Endothelial cell of umbilical vein (primary cell): ENCODE measurements around the gene RIF1. TPM values are rescaled to one million over a fixed set of nuclear protein-coding genes. Genes with fewer than 3 reads are reported as not detected.
A peak's percentile ranks its signal among the peaks of the same experiment; 100 is the strongest.

Experiments
- BruUV-seq: library from RNA; stranded (reverse); fragments of 400-500 nt; replicated peaks from 2 replicates; lab custom pipeline; 2021; lab: Mats Ljungman, UMichigan
- CTCF ChIA-PET: fragments of 300-600, 350-600 bp; sonication (Branson Sonifier 250); formaldehyde crosslinking; loops from one replicate; lab custom pipeline; 2021; ENCODE audit warnings: antibody characterized with exemption, inconsistent platforms; lab: Charles Lee
- POLR2A ChIA-PET: fragments of 300-600, 350-600 bp; sonication (Branson Sonifier 250); formaldehyde crosslinking; loops from one replicate; lab custom pipeline; 2021; ENCODE audit warnings: antibody characterized with exemption, inconsistent platforms; lab: Charles Lee
- DNase-seq: peaks from one replicate; pipeline ENCODE4 v3.0.0-alpha.2; 2011; ENCODE audit warnings: low read depth, low spot score
- FAIRE-seq: peaks from 2 replicates; lab custom pipeline; 2011; peaks lifted over from hg19 to GRCh38; lab: Jason Lieb, UNC
- H2AFZ ChIP-seq: 2 replicates; pipeline ENCODE4 v1.6.0; 2012; ENCODE audit warnings: low read depth, low read length, control low read depth, inconsistent platforms
- H3K27ac ChIP-seq: 2 replicates; pipeline ENCODE4 v1.5.1; 2011; ENCODE audit warnings: low read depth, mild to moderate bottlenecking, control low read depth, low read length, moderate library complexity; ENCODE audit not compliant: insufficient read depth
- H3K27me3 ChIP-seq, 2 experiments: 2 replicates each; pipeline versions ENCODE4 v1.6.0 to v1.6.1; 2011; ENCODE audit warnings: low read length in 2 of 2, mixed read lengths in 1 of 2; ENCODE audit not compliant: control insufficient read depth in 2 of 2, insufficient read depth in 2 of 2
- H3K36me3 ChIP-seq, 2 experiments: 2 replicates in 1 of 2; 3 replicates in 1 of 2; pipeline ENCODE4 v1.5.1; 2011; ENCODE audit warnings: low read length in 2 of 2, mild to moderate bottlenecking in 1 of 2, moderate library complexity in 1 of 2; ENCODE audit not compliant: control insufficient read depth in 2 of 2, insufficient read depth in 2 of 2; ENCODE audit errors: extremely low read depth in 1 of 2
- H3K4me1 ChIP-seq: 3 replicates; pipeline ENCODE4 v1.5.1; 2011; ENCODE audit warnings: mild to moderate bottlenecking, low read length; ENCODE audit not compliant: control insufficient read depth, insufficient read depth; ENCODE audit errors: extremely low read depth
- H3K4me2 ChIP-seq: 2 replicates; pipeline ENCODE4 v1.6.1; 2011; ENCODE audit warnings: low read length, control low read depth, mixed read lengths; ENCODE audit not compliant: insufficient read depth
- H3K4me3 ChIP-seq, 3 experiments: fragments of 200-600 bp in 1 of 3; sonication (generic), shearing (Covaris generic) in 1 of 3; replicated peaks in 1 of 3; 2 replicates each; pipeline ENCODE4 v1.5.1; 2011 to 2016; ENCODE audit warnings: control low read depth in 3 of 3, low read length in 3 of 3, mild to moderate bottlenecking in 2 of 3, inconsistent platforms in 1 of 3, low read depth in 1 of 3, moderate library complexity in 1 of 3; ENCODE audit not compliant: insufficient read depth in 1 of 3
- H3K79me2 ChIP-seq: 2 replicates; pipeline ENCODE4 v1.6.0; 2012; ENCODE audit warnings: low read length, inconsistent platforms; ENCODE audit not compliant: control insufficient read depth, insufficient read depth
- H3K9ac ChIP-seq: replicated peaks from 2 replicates; pipeline ENCODE3; 2011; ENCODE audit warnings: low read length, control low read depth; ENCODE audit not compliant: insufficient read depth; ENCODE audit errors: extremely low read depth
- H3K9me1 ChIP-seq: replicated peaks from 3 replicates; pipeline ENCODE4 v1.6.0; 2011; ENCODE audit warnings: mild to moderate bottlenecking, low read length; ENCODE audit not compliant: control insufficient read depth, insufficient read depth; ENCODE audit errors: extremely low read depth
- H3K9me3 ChIP-seq: replicated peaks from 2 replicates; pipeline ENCODE4 v1.5.1; 2012; ENCODE audit warnings: low read length, inconsistent platforms; ENCODE audit not compliant: control insufficient read depth, insufficient read depth
- H4K20me1 ChIP-seq: replicated peaks from 2 replicates; pipeline ENCODE3; 2011; ENCODE audit warnings: mild to moderate bottlenecking, low read length; ENCODE audit not compliant: control insufficient read depth, insufficient read depth; ENCODE audit errors: extremely low read depth
- CTCF ChIP-seq, 2 donors: IDR thresholded peaks; 1 replicate in 1 of 2; 2 replicates in 1 of 2; pipeline ENCODE4 v1.5.1; 2011; ENCODE audit warnings: low read length in 2 of 2, mild to moderate bottlenecking in 2 of 2, moderate library complexity in 2 of 2, control low read depth in 1 of 2, inconsistent platforms in 1 of 2, low read depth in 1 of 2; ENCODE audit not compliant: insufficient read depth in 1 of 2; ENCODE audit errors: extremely low read depth in 1 of 2
- EZH2 ChIP-seq: IDR thresholded peaks from 2 replicates; pipeline ENCODE4 v1.6.1; 2012; ENCODE audit warnings: borderline replicate concordance, low read depth, mild to moderate bottlenecking, moderate library complexity, low read length, inconsistent platforms; ENCODE audit not compliant: severe bottlenecking
- FOS ChIP-seq: IDR thresholded peaks from 2 replicates; pipeline ENCODE4 v1.6.1; 2011; ENCODE audit warnings: mild to moderate bottlenecking, low read length, moderate library complexity, borderline replicate concordance; ENCODE audit not compliant: insufficient read depth
- GATA2 ChIP-seq: IDR thresholded peaks from 2 replicates; pipeline ENCODE4 v1.7.0; 2011; ENCODE audit warnings: low read depth, mild to moderate bottlenecking, moderate library complexity, mixed read lengths, low read length; ENCODE audit not compliant: insufficient read length, insufficient read depth
- JUN ChIP-seq: IDR thresholded peaks from 2 replicates; pipeline ENCODE4 v1.6.1; 2011; ENCODE audit warnings: borderline replicate concordance, low read depth; ENCODE audit not compliant: insufficient read length, insufficient read depth
- MYC ChIP-seq: IDR thresholded peaks from one replicate; pipeline ENCODE4 v1.6.1; 2011; ENCODE audit warnings: mild to moderate bottlenecking, low read depth, low read length
- POLR2AphosphoS5 ChIP-seq: IDR thresholded peaks from 2 replicates; pipeline ENCODE4 v1.6.1; 2012; ENCODE audit warnings: low read depth, mild to moderate bottlenecking, control low read depth, low read length, moderate library complexity; ENCODE audit not compliant: insufficient read depth
- dilution Hi-C: fragments of 300-500 bp; cut with MboI; formaldehyde crosslinking; loops from one replicate; pipeline ENCODE4 v1.15.0; 2019; ENCODE audit warnings: low sequenced_read_pairs; ENCODE audit not compliant: extremely low pct_ligation_motif_present
- intact Hi-C: fragments of 100-400 bp; cut with micrococcal nuclease; formaldehyde crosslinking; loops from one replicate; pipeline ENCODE4 v1.10.0; 2022
- polyA plus RNA-seq, 4 experiments: library from polyadenylated mRNA; depleted of rRNA in 3 of 4; stranded (reverse) in 3 of 4; unstranded in 1 of 4; fragments of >200 nt; gene quantifications; 2 replicates each; pipeline versions ENCODE4 v1.2.1 to v1.2.3, GENCODE V29; 2011 to 2012; ENCODE audit warnings: missing spikeins in 1 of 4
- total RNA-seq: library from RNA; stranded (reverse); gene quantifications from 2 replicates; pipeline ENCODE4 v1.2.3, GENCODE V29; 2021
- TF ChIP-seq, protein P1 (sequence below): IDR thresholded peaks from 2 replicates; pipeline ENCODE4 v1.6.1; 2011; ENCODE audit not compliant: insufficient read depth, insufficient read length

The RIF1 gene
- total and polyA plus RNA-seq, 2 donors (not counting 3 experiments of a cell fraction or from before 2014, with no cell fraction given) = 5.1 to 55.3 TPM

GRCh38 chr2:151361674-151362370 lies 47.9 kb upstream of the RIF1 start:
- TF ChIP-seq GATA2 (no peak), EZH2 (no peak), FOS (no peak)
- TF ChIP-seq, protein P1, sequence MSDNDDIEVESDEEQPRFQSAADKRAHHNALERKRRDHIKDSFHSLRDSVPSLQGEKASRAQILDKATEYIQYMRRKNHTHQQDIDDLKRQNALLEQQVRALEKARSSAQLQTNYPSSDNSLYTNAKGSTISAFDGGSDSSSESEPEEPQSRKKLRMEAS = no peak
- Histone ChIP-seq H3K9ac (no peak overlapping the region), H4K20me1 (no peaks in the 10 kb centered on the region), H3K27me3 (no peaks in the 10 kb centered on the region), H3K36me3 (no peaks in the 10 kb centered on the region), H3K4me3 (no peak overlapping the region), H3K9me1 (no peaks in the 10 kb centered on the region), H3K79me2 (no peaks in the 10 kb centered on the region), H2AFZ (no peak overlapping the region), H3K4me1 (no peaks in the 10 kb centered on the region), H3K4me2 (no peak overlapping the region), H3K27ac (no peak overlapping the region), H3K9me3 (no peaks in the 10 kb centered on the region)
- peak; percentile 15 for FAIRE-seq
- ChIA-PET CTCF (interaction anchor here (1.0 to 2.2 kb wide), 2 partner anchors 14 to 24 kb away, joined by 3 to 5 read pairs; no protein-coding TSS in a partner anchor), POLR2A (no interaction called here)
- no TSS peak for BruUV-seq
- intact Hi-C loops = no loop called here
- dilution Hi-C loops = no loop called here
- no peak for DNase-seq

DNA sequence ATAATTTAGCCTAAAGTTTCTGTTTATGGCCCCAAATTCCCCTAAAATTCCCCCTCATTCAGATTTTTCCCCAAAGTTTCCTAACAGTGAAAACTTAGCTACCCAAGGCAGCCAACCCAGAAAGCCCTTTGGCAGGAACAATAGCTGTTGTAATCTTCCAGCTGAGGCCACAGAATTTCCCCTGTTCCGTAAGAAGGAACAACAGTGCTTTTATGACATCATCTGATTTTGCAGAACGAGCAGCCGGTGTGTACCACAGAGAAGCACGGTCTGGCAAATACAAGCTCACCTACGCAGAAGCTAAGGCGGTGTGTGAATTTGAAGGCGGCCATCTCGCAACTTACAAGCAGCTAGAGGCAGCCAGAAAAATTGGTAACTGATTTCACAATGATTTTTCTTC lies 46.0 kb upstream of the RIF1 start:
- POLR2A ChIA-PET = no interaction called here
- Histone ChIP-seq H3K36me3 (no peaks in the 10 kb centered on the region), H3K4me2 (no peak overlapping the region), H3K9ac (no peak overlapping the region), H4K20me1 (no peaks in the 10 kb centered on the region), H3K4me1 (no peaks in the 10 kb centered on the region), H3K4me3 (no peak overlapping the region), H3K9me3 (no peaks in the 10 kb centered on the region), H2AFZ (peak overlapping the region; percentile 21), H3K9me1 (no peaks in the 10 kb centered on the region), H3K27me3 (no peaks in the 10 kb centered on the region), H3K27ac (no peak overlapping the region), H3K79me2 (no peaks in the 10 kb centered on the region)
- TF ChIP-seq JUN (no peak), POLR2AphosphoS5 (no peak), FOS (no peak), MYC (no peak), GATA2 (no peak), EZH2 (no peak), CTCF (IDR thresholded peaks at IDR 0.05; ENCODE audit: extremely low read depth in 1 of 2, insufficient read depth in 1 of 2, low read depth in 1 of 2, low read length in 2 of 2) (no peak)
- FAIRE-seq = no peak
- BruUV-seq = no TSS peak
- dilution Hi-C loops (no loop called here), intact Hi-C loops (no loop called here)
- DNase-seq = peak; percentile 40
- CTCF ChIA-PET = interaction anchor here (1.6 kb wide), 1 partner anchor 66 kb away, joined by 4 read pairs; no protein-coding TSS in a partner anchor
